H1 (cell line): ENCODE results near the gene PRSS53. TPM values are rescaled to one million over a fixed set of nuclear protein-coding genes. Genes with fewer than 3 reads are reported as not detected.

Experiments used
- EGR1 ChIP-seq: IDR thresholded peaks from 2 replicates; pipeline ENCODE4 v1.6.1; 2011; ENCODE audit warnings: low read depth, low read length, borderline replicate concordance
- polyA plus RNA-seq, 7 experiments: library from polyadenylated mRNA; depleted of rRNA in 3 of 7; stranded (reverse) in 5 of 7; unstranded in 2 of 7; fragments of >200 nt in 5 of 7; fragments of 200-250 nt in 2 of 7; gene quantifications; 1 replicate in 5 of 7; 2 replicates in 1 of 7; 4 replicates in 1 of 7; pipeline versions ENCODE4 v1.2.1 to v1.2.3, GENCODE V29; 2011 to 2013; ENCODE audit warnings: missing spikeins in 2 of 7, mixed read lengths in 2 of 7
- total RNA-seq: library from RNA; stranded (reverse); fragmentation: NEBNext Ultra II Directional; extraction: Animal tissue kit (Norgen Biotek cat#: 25700); gene quantifications from 2 replicates; pipeline ENCODE4 v1.2.1, GENCODE V29; 2021

Gene PRSS53
- total and polyA plus RNA-seq, 2 of the 8 experiments (the other 6 are each of a cell fraction or from before 2014, with no cell fraction given) = 1.7 to 2.6 TPM

DNA sequence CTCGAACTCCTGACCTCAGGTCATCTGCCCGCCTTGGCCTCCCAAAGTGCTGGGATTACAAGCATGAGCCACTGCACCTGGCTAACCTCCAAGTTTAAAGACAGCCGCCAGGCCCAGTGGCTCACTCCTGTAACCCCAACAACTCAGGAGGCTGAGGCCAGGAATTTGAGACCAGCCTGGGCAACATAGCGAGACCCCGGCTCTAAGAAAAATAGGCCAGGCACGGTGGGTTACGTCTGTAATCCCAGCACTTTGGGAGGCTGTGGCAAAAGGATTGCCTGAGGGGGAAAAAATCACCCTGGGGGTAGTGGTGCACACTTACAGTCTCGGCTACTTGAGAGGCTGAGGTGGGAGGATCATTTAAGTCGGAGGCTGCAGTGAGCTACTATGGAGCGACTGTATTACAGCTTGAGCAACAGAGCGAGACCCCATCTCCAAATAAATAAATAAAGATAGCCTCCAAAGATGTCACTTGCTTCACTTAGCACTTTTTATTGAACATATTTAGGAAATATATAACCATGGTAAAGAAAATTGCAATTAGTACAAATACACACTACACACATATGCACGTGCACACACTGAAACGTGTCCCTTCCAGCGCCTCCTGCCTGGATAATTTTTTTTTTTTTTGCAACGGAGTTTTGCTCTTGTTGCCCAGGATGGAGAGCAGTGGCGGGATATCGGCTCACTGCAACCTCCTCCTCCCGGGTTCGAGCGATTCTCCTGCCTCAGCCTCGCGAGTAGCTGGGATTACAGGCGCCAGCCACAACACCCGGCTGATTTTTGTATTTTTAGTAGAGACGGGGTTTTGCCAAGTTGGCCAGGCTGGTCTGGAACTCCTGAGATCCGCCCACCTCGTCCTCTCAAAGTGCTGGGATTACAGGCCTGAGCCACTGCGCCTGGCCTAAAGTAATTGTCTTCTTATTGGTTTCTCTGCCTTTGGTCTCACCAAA, 18.0 kb upstream of the PRSS53 start (continued):
- TF ChIP-seq EGR1 = no peak
